ENCODE data around the gene OTOGL.

- no peak for TF ChIP-seq PATZ1 (CRISPR knock-in tag; IDR thresholded peaks at IDR 0.05; ENCODE audit: borderline replicate concordance)
- TF ChIP-seq TSHZ2 (CRISPR knock-in tag; IDR thresholded peaks at IDR 0.05): no peak
- TF ChIP-seq ZC3H10 (CRISPR knock-in tag; IDR thresholded peaks at IDR 0.05): no peak
- no peak for TF ChIP-seq POU6F1 (CRISPR knock-in tag; IDR thresholded peaks at IDR 0.05; ENCODE audit: borderline replicate concordance, low read depth)
- no peak for TF ChIP-seq ZNF8 (CRISPR knock-in tag; IDR thresholded peaks at IDR 0.05)
- TF ChIP-seq BACH2 (CRISPR knock-in tag; IDR thresholded peaks at IDR 0.05; ENCODE audit: borderline replicate concordance): no peak
Measured at GRCh38 chr12:80262346-80262745, 163.0 kb downstream of the OTOGL start.
